IMR-90 (cell line): Measurements from ENCODE around the gene TMEM212. TPM values are rescaled to one million over a fixed set of nuclear protein-coding genes. Genes with fewer than 3 reads are reported as not detected.

Experiments used
- ATAC-seq: fragments of 200-7000 bp; cut with Tn5 transposase; 2 replicates; pipeline ENCODE4 v1.9.1; 2020; ENCODE audit warnings: low read depth, mild to moderate bottlenecking, moderate library complexity
- BruUV-seq: library from RNA; stranded (reverse); fragments of 400-500 nt; replicated peaks from 2 replicates; lab custom pipeline; 2021; lab: Mats Ljungman, UMichigan
- CTCF ChIA-PET: fragments of 300-600 bp; formaldehyde crosslinking; extraction: SDS; loops from one replicate; lab custom pipeline; 2021; ENCODE audit warnings: antibody characterized with exemption; lab: Yijun Ruan, JAX
- POLR2A ChIA-PET: fragments of 300-600 bp; sonication (Branson Sonifier 250); formaldehyde crosslinking; loops from one replicate; lab custom pipeline; 2022; ENCODE audit warnings: antibody characterized with exemption; ENCODE audit not compliant: unreplicated experiment; lab: Charles Lee
- DNase-seq: peaks from one replicate; pipeline ENCODE4 v3.0.0; 2013
- H2AFZ ChIP-seq: replicated peaks from 2 replicates; pipeline ENCODE3; 2013; ENCODE audit warnings: low read length, mild to moderate bottlenecking; ENCODE audit not compliant: poor library complexity
- H2AK5ac ChIP-seq: 2 replicates; pipeline ENCODE4 v1.6.1; 2013; ENCODE audit warnings: low read depth, low read length, inconsistent platforms
- H2AK9ac ChIP-seq: replicated peaks from 2 replicates; pipeline ENCODE3; 2013; ENCODE audit warnings: mild to moderate bottlenecking, low read depth, low read length, moderate library complexity; ENCODE audit not compliant: poor library complexity
- H2BK120ac ChIP-seq: 2 replicates; pipeline ENCODE4 v1.6.1; 2013; ENCODE audit warnings: low read depth, low read length, inconsistent platforms
- H2BK15ac ChIP-seq: 3 replicates; pipeline ENCODE4 v1.6.1; 2013; ENCODE audit warnings: low read depth, low read length, inconsistent platforms
- H2BK20ac ChIP-seq: 2 replicates; pipeline ENCODE4 v1.6.1; 2013; ENCODE audit warnings: low read depth, mild to moderate bottlenecking, inconsistent platforms, low read length, moderate library complexity
- H2BK5ac ChIP-seq: 2 replicates; pipeline ENCODE4 v1.6.1; 2013; ENCODE audit warnings: mild to moderate bottlenecking, low read depth, low read length, inconsistent platforms; ENCODE audit not compliant: poor library complexity, severe bottlenecking
- H3K14ac ChIP-seq: replicated peaks from 2 replicates; pipeline ENCODE4 v1.6.1; 2013; ENCODE audit warnings: low read depth, low read length, inconsistent platforms
- H3K18ac ChIP-seq: 2 replicates; pipeline ENCODE4 v1.6.1; 2013; ENCODE audit warnings: low read depth, low read length, control low read depth
- H3K23ac ChIP-seq: 2 replicates; pipeline ENCODE4 v1.6.1; 2013; ENCODE audit warnings: low read depth, low read length, inconsistent platforms
- H3K27ac ChIP-seq: 2 replicates; pipeline ENCODE4 v1.5.1; 2013; ENCODE audit warnings: mild to moderate bottlenecking, control low read depth, low read length; ENCODE audit not compliant: insufficient read depth
- H3K27me3 ChIP-seq: 2 replicates; pipeline ENCODE4 v1.6.1; 2013; ENCODE audit warnings: low read length; ENCODE audit not compliant: control insufficient read depth, insufficient read depth
- H3K36me3 ChIP-seq: 2 replicates; pipeline ENCODE4 v1.6.1; 2013; ENCODE audit warnings: low read length, mixed read lengths; ENCODE audit not compliant: control insufficient read depth, insufficient read depth
- H3K4ac ChIP-seq: 2 replicates; pipeline ENCODE4 v1.6.1; 2013; ENCODE audit warnings: low read depth, low read length, inconsistent platforms
- H3K4me1 ChIP-seq: 2 replicates; pipeline ENCODE4 v1.6.1; 2013; ENCODE audit warnings: low read length, mixed read lengths; ENCODE audit not compliant: control insufficient read depth, insufficient read depth
- H3K4me2 ChIP-seq: 2 replicates; pipeline ENCODE4 v1.6.1; 2013; ENCODE audit warnings: low read depth, mild to moderate bottlenecking, control low read depth, low read length, moderate library complexity
- H3K4me3 ChIP-seq: 2 replicates; pipeline ENCODE4 v1.5.1; 2013; ENCODE audit warnings: low read depth, mild to moderate bottlenecking, control low read depth, low read length, moderate library complexity; ENCODE audit not compliant: insufficient read depth
- H3K56ac ChIP-seq: 2 replicates; pipeline ENCODE4 v1.6.1; 2013; ENCODE audit warnings: low read length, inconsistent platforms; ENCODE audit not compliant: insufficient read depth; ENCODE audit errors: extremely low read depth
- H3K79me1 ChIP-seq, 2 experiments: 2 replicates each; pipeline ENCODE4 v1.6.1; 2013; ENCODE audit warnings: low read length in 2 of 2, inconsistent platforms in 1 of 2, low read depth in 1 of 2
- H3K9ac ChIP-seq: 2 replicates; pipeline ENCODE4 v1.6.1; 2013; ENCODE audit warnings: low read depth, low read length, control low read depth
- H3K9me1 ChIP-seq: 2 replicates; pipeline ENCODE4 v1.6.1; 2013; ENCODE audit warnings: low read length, inconsistent platforms; ENCODE audit not compliant: insufficient read depth
- H3K9me3 ChIP-seq: 2 replicates; pipeline ENCODE4 v1.6.1; 2013; ENCODE audit warnings: low read length; ENCODE audit not compliant: control insufficient read depth, insufficient read depth
- H4K20me1 ChIP-seq: 2 replicates; pipeline ENCODE4 v1.6.1; 2013; ENCODE audit warnings: low read length, inconsistent platforms; ENCODE audit not compliant: insufficient read depth
- H4K5ac ChIP-seq: 2 replicates; pipeline ENCODE4 v1.6.1; 2013; ENCODE audit warnings: mild to moderate bottlenecking, low read depth, low read length, control low read depth
- H4K8ac ChIP-seq, 2 experiments: 2 replicates each; pipeline ENCODE4 v1.6.1; 2013; ENCODE audit warnings: low read depth in 2 of 2, low read length in 2 of 2, control low read depth in 1 of 2, inconsistent platforms in 1 of 2
- H4K91ac ChIP-seq: 2 replicates; pipeline ENCODE4 v1.6.1; 2013; ENCODE audit warnings: low read depth, low read length, inconsistent platforms; ENCODE audit not compliant: insufficient read depth
- BHLHE40 ChIP-seq: fragments of 150-350 bp; IDR thresholded peaks from 2 replicates; pipeline ENCODE4 v1.6.1; 2016; ENCODE audit warnings: mild to moderate bottlenecking, low read depth, low read length
- CEBPB ChIP-seq: IDR thresholded peaks from 2 replicates; pipeline ENCODE4 v1.6.1; 2012; ENCODE audit warnings: low read depth, low read length, improper control_type of control experiment
- CTCF ChIP-seq: conservative IDR thresholded peaks from 2 replicates; pipeline ENCODE4 v1.5.1; 2012; ENCODE audit warnings: mild to moderate bottlenecking, low read depth, low read length, improper control_type of control experiment
- MAFK ChIP-seq: IDR thresholded peaks from 2 replicates; pipeline ENCODE4 v1.6.1; 2012; ENCODE audit warnings: low read depth, low read length, improper control_type of control experiment
- MXI1 ChIP-seq: IDR thresholded peaks from 2 replicates; pipeline ENCODE4 v1.6.1; 2012; ENCODE audit warnings: low read depth, mild to moderate bottlenecking, low read length, moderate library complexity, borderline replicate concordance
- RAD21 ChIP-seq: IDR thresholded peaks from 2 replicates; pipeline ENCODE4 v1.6.1; 2012; ENCODE audit warnings: low read length, improper control_type of control experiment
- USF2 ChIP-seq: fragments of 150-350 bp; IDR thresholded peaks from 2 replicates; pipeline ENCODE4 v1.6.1; 2017; ENCODE audit warnings: mild to moderate bottlenecking, antibody characterized with exemption, low read length, low read depth
- WGBS, 2 experiments: methylation state at CpG; one replicate each; pipeline versions ENCODE4 v1.1.5 to v1.1.7; 2013; ENCODE audit warnings: missing lambda C conversion rate in 2 of 2; ENCODE audit not compliant: insufficient read length in 1 of 2; ENCODE audit errors: extremely low coverage in 2 of 2; 5-methylcytosine and 5-hydroxymethylcytosine counted together
- dilution Hi-C: fragments of 300-500 bp; cut with HindIII; formaldehyde crosslinking; loops from one replicate; pipeline ENCODE4 v1.14.3; 2018; ENCODE audit warnings: low sequenced_read_pairs; ENCODE audit not compliant: unreplicated experiment
- in situ Hi-C: fragments of 300-500 bp; cut with MboI; formaldehyde crosslinking; loops from 3 replicates; pipeline ENCODE4 v1.14.3; 2019; ENCODE audit warnings: low sequenced_read_pairs, inconsistent platforms, mixed read lengths
- intact Hi-C: fragments of 100-400 bp; cut with micrococcal nuclease; formaldehyde crosslinking; loops from 2 replicates; pipeline ENCODE4 v1.10.0; 2022
- polyA plus RNA-seq, 3 experiments: library from polyadenylated mRNA; depleted of rRNA; stranded (reverse); fragments of >200 nt; gene quantifications; 2 replicates each; pipeline ENCODE4 v1.2.3, GENCODE V29; 2012; ENCODE audit warnings: low replicate concordance in 1 of 3
- total RNA-seq: library from RNA; depleted of rRNA; stranded (reverse); fragments of >200 nt; gene quantifications from 2 replicates; pipeline ENCODE4 v1.2.3, GENCODE V29; 2012

Gene TMEM212
- total and polyA plus RNA-seq, 2 of the 4 experiments (the other 2 are of a cell fraction): not detected

GRCh38 chr3:171812811-171813210 lies 30.3 kb upstream of the TMEM212 start:
- POLR2A ChIA-PET: no interaction called here

More at GRCh38 chr3:171812811-171813210, 30.3 kb upstream of the TMEM212 start:
- Histone ChIP-seq H4K91ac (no peak overlapping the region), H4K20me1 (no peaks in the 10 kb centered on the region), H3K79me1 (peaks cover 1 to 8% of the 10 kb centered on the region in 2 experiments; a peak in 2 of 4 replicates), H3K4me2 (no peak overlapping the region), H2AK5ac (no peak overlapping the region), H2BK5ac (no peak overlapping the region), H3K9me1 (no peaks in the 10 kb centered on the region), H4K8ac (no peak overlapping the region), H3K4me3 (no peak overlapping the region), H3K23ac (no peak overlapping the region), H3K14ac (no peak overlapping the region), H2BK20ac (no peak overlapping the region), H2AK9ac (no peak overlapping the region), H3K18ac (no peak overlapping the region), H3K56ac (no peak overlapping the region), H4K5ac (no peak overlapping the region), H2BK120ac (no peak overlapping the region), H3K4me1 (peaks cover 5% of the 10 kb centered on the region), H3K27me3 (no peaks in the 10 kb centered on the region), H3K9me3 (no peaks in the 10 kb centered on the region), H3K36me3 (no peaks in the 10 kb centered on the region), H2BK15ac (no peak overlapping the region), H3K9ac (no peak overlapping the region), H3K27ac (no peak overlapping the region), H2AFZ (no peak overlapping the region), H3K4ac (no peak overlapping the region)
- in situ Hi-C loops (no loop called here), dilution Hi-C loops (no loop called here), intact Hi-C loops (loop anchor here (1.0 kb wide), 1 partner anchor 58 kb away; no protein-coding TSS in a partner anchor)
- BruUV-seq: no TSS peak
- no peak for ATAC-seq
- CTCF ChIA-PET: interaction anchor here (0.7 kb wide), 1 partner anchor 95 kb away, joined by 3 read pairs; no protein-coding TSS in a partner anchor
- TF ChIP-seq CEBPB (peak; percentile 83), CTCF (no peak), BHLHE40 (no peak), MXI1 (no peak), USF2 (no peak), RAD21 (no peak), MAFK (no peak)
- DNase-seq: no peak
- WGBS, 2 experiments: no CpG with 5 or more reads among the region's 2 CpGs
